DMS79 (cell line): Measurements from ENCODE around the gene PGAP3.
A peak's percentile ranks its signal among the peaks of the same experiment; 100 is the strongest.

ENCODE experiments used
- DNase-seq: peaks from one replicate; lab custom pipeline; 2025; lab: John Stamatoyannopoulos, UW

The PGAP3 gene

DNA sequence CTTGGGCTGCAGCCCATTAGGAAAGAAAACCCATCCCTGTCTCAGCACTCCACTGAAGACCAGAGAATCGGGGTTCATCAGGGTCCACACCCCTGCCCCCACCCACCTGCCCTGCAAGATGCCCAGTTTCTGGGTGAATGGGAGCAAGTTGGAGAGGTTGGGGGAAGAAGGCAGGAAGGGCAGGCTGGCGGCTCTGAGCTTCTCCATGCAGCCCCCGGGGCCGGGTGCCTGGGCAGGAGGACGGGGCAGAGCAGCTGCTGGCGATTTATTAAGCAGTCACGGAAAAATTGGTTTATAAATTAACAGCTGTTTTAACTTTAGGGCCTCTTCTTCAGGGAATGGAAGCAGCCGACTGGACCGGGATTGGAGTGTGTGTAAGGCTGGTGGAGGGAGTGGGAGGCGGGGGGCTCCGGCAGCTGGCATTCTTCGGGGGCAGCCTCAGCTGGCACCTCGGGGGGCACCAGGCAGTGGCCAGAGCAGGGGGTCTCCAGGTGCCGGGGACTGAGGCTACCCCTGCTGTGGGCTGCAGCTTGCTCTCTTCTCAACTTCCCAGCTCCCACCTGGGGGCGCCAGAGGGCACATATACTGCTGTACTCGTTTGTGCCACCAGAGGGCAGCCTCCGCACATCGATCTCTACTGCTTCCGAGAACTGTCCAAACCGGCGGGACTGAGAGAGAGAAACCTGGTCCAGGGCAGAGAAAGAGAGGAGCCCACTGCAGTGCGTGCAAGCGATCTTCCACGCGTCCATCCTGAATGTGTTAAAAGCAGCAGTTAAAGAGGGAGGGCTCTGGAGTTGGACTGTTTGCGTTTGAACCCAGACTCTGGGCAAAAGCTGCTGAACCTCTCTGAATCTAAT is 66.1 kb downstream of the PGAP3 start:
- DNase-seq, result peak; percentile 66
